Colonic mucosa (tissue), 4 donors: ENCODE data around the gene XXYLT1. TPM values are rescaled to one million over a fixed set of nuclear protein-coding genes. Genes with fewer than 3 reads are reported as not detected.
"Not testable (repeated sequence)": the region's sequence is repeated elsewhere in the genome, so short reads cannot be mapped to it uniquely, and the experiment has no call there.

Experiments used
- DNase-seq: peaks from one replicate; pipeline ENCODE4 v3.0.0-alpha.2; 2020
- H3K27ac ChIP-seq: fragments of 200-600 bp; one replicate; pipeline ENCODE4 v1.8.0; 2021
- H3K27me3 ChIP-seq: fragments of 200-600 bp; one replicate; pipeline ENCODE4 v1.8.0; 2021
- H3K36me3 ChIP-seq: fragments of 200-600 bp; one replicate; pipeline ENCODE4 v1.8.0; 2021
- H3K4me1 ChIP-seq: fragments of 200-600 bp; one replicate; pipeline ENCODE4 v1.8.0; 2021; ENCODE audit warnings: mild to moderate bottlenecking
- H3K4me3 ChIP-seq: fragments of 200-600 bp; one replicate; pipeline ENCODE4 v1.8.0; 2021
- H3K9ac ChIP-seq, 2 donors: one replicate each; pipeline ENCODE4 v1.7.0; 2013; ENCODE audit warnings: control low read depth in 2 of 2, low read depth in 2 of 2, low read length in 2 of 2
- H3K9me3 ChIP-seq: fragments of 200-600 bp; one replicate; pipeline ENCODE4 v1.8.0; 2021
- CTCF ChIP-seq: fragments of 200-600 bp; IDR thresholded peaks from one replicate; pipeline ENCODE4 v1.8.0; 2022; ENCODE audit warnings: antibody characterized with exemption, mild to moderate bottlenecking
- intact Hi-C: fragments of 100-400 bp; cut with DNase I; formaldehyde crosslinking; loops from one replicate; pipeline ENCODE4 v1.14.1; 2022
- total RNA-seq, 2 donors: library from RNA; stranded (reverse); fragmentation: NEBNext Ultra II Directional in 1 of 2; extraction: Animal tissue kit (Norgen Biotek cat#: 25700) in 1 of 2; gene quantifications; one replicate each; pipeline ENCODE4 v1.2.1, GENCODE V29; 2021
- donor health status: healthy.
- donor health status: DM: no; HTN: no; CAD: no.
- donor health status: DM: no; HTN: no; CAD: no.

The XXYLT1 gene
- total RNA-seq, 2 donors from 2014 or later: 8.3 to 10.9 TPM

- intact Hi-C loops: no loop called here
- peak; percentile 10 for DNase-seq
These were observed 34.0 kb downstream of the XXYLT1 start for GRCh38 chr3:195236801-195237570.

GRCh38 chr3:195236076-195236798 lies 34.7 kb downstream of the XXYLT1 start:
- peak; percentile 10 for DNase-seq
- intact Hi-C loops: no loop called here

More at GRCh38 chr3:195236801-195237570, 34.0 kb downstream of the XXYLT1 start:
- no peaks in the 10 kb centered on the region for H3K9me3 ChIP-seq
- H3K27ac ChIP-seq: no peak overlapping the region
- no peaks in the 10 kb centered on the region for H3K36me3 ChIP-seq
- H3K9ac ChIP-seq: no peak overlapping the region
- H3K4me3 ChIP-seq: no peak overlapping the region
- TF ChIP-seq CTCF: no peak
- no peaks in the 10 kb centered on the region for H3K27me3 ChIP-seq
- no peaks in the 10 kb centered on the region for H3K4me1 ChIP-seq

GRCh38 chr3:195230244-195230643 lies 40.7 kb downstream of the XXYLT1 start:
- no peak for TF ChIP-seq CTCF
- no peak overlapping the region for H3K9ac ChIP-seq

More at GRCh38 chr3:195236076-195236798, 34.7 kb downstream of the XXYLT1 start:
- Histone ChIP-seq H3K27me3 (no peaks in the 10 kb centered on the region), H3K4me3 (no peak overlapping the region), H3K36me3 (no peaks in the 10 kb centered on the region), H3K9me3 (no peaks in the 10 kb centered on the region), H3K9ac (no peak overlapping the region), H3K4me1 (no peaks in the 10 kb centered on the region), H3K27ac (no peak overlapping the region)
- TF ChIP-seq CTCF: no peak

GRCh38 chr3:195228886-195229285 lies 42.1 kb downstream of the XXYLT1 start:
- H3K27me3 ChIP-seq, H3K27ac ChIP-seq, H3K4me1 ChIP-seq, intact Hi-C loops, H3K9ac ChIP-seq, H3K36me3 ChIP-seq, H3K4me3 ChIP-seq, DNase-seq, H3K9me3 ChIP-seq: not testable (repeated sequence)

More at GRCh38 chr3:195230244-195230643, 40.7 kb downstream of the XXYLT1 start:
- H3K27me3 ChIP-seq: no peaks in the 10 kb centered on the region
- H3K4me1 ChIP-seq: no peaks in the 10 kb centered on the region
- no peak overlapping the region for H3K4me3 ChIP-seq
- no peak overlapping the region for H3K27ac ChIP-seq
- DNase-seq: no peak
- no peaks in the 10 kb centered on the region for H3K9me3 ChIP-seq
- intact Hi-C loops: no loop called here
- no peaks in the 10 kb centered on the region for H3K36me3 ChIP-seq

GRCh38 chr3:195227871-195228270 lies 43.1 kb downstream of the XXYLT1 start:
- no peak for DNase-seq
- no peaks in the 10 kb centered on the region for H3K9me3 ChIP-seq
- no peak overlapping the region for H3K4me3 ChIP-seq
- no peak overlapping the region for H3K9ac ChIP-seq
- intact Hi-C loops: no loop called here
- H3K27ac ChIP-seq: no peak overlapping the region
- no peaks in the 10 kb centered on the region for H3K36me3 ChIP-seq
- no peaks in the 10 kb centered on the region for H3K4me1 ChIP-seq
- H3K27me3 ChIP-seq: no peaks in the 10 kb centered on the region
- TF ChIP-seq CTCF: no peak
